Type B pancreatic cell (in vitro differentiated cells): Measurements from ENCODE around the gene COL23A1. TPM values are rescaled to one million over a fixed set of nuclear protein-coding genes. Genes with fewer than 3 reads are reported as not detected.

Source experiments
- DNase-seq: peaks from one replicate; pipeline ENCODE4 v3.0.0; 2021; ENCODE audit warnings: mixed read lengths; ENCODE audit not compliant: unreplicated experiment; ENCODE audit errors: extremely low spot score
- H3K27ac Mint-ChIP-seq: 2 replicates; pipeline ENCODE4 v1.8.0; 2021; ENCODE audit warnings: mild to moderate bottlenecking, mixed read lengths
- H3K27me3 Mint-ChIP-seq: 2 replicates; pipeline ENCODE4 v1.8.0; 2021; ENCODE audit warnings: mixed read lengths
- H3K36me3 Mint-ChIP-seq: 2 replicates; pipeline ENCODE4 v1.8.0; 2021; ENCODE audit warnings: mixed read lengths
- H3K4me1 Mint-ChIP-seq: one replicate; pipeline ENCODE4 v1.8.0; 2021; ENCODE audit warnings: mixed read lengths; ENCODE audit not compliant: unreplicated experiment
- H3K4me3 Mint-ChIP-seq: 2 replicates; pipeline ENCODE4 v1.8.0; 2021; ENCODE audit warnings: mild to moderate bottlenecking, mixed read lengths
- H3K9me3 Mint-ChIP-seq: 2 replicates; pipeline ENCODE4 v1.8.0; 2021; ENCODE audit warnings: mixed read lengths
- CTCF ChIP-seq: fragments of 200-600 bp; sonication (generic); conservative IDR thresholded peaks from 2 replicates; pipeline ENCODE4 v1.5.0; 2021; ENCODE audit warnings: antibody characterized with exemption, mild to moderate bottlenecking
- total RNA-seq: library from RNA; stranded (reverse); gene quantifications from 2 replicates; pipeline ENCODE4 v1.2.1, GENCODE V29; 2021; ENCODE audit warnings: low replicate concordance

COL23A1 gene
- total RNA-seq, 1 donor from 2014 or later = 15.5 TPM

- DNase-seq = no peak
- H3K36me3 Mint-ChIP-seq = no peaks in the 10 kb centered on the region
- TF ChIP-seq CTCF = no peak
- H3K9me3 Mint-ChIP-seq = no peaks in the 10 kb centered on the region
- H3K27ac Mint-ChIP-seq = peak overlapping the region; percentile 11
- H3K4me3 Mint-ChIP-seq = no peak overlapping the region
- H3K4me1 Mint-ChIP-seq = peaks cover 40% of the 10 kb centered on the region
- no peaks in the 10 kb centered on the region for H3K27me3 Mint-ChIP-seq
Measured at GRCh38 chr5:178424810-178425177, 165.4 kb downstream of the COL23A1 start.

- no peaks in the 10 kb centered on the region for H3K36me3 Mint-ChIP-seq
- H3K27me3 Mint-ChIP-seq = peaks cover 4% of the 10 kb centered on the region
- no peak overlapping the region for H3K4me3 Mint-ChIP-seq
- H3K4me1 Mint-ChIP-seq = peaks cover 40% of the 10 kb centered on the region
- no peaks in the 10 kb centered on the region for H3K9me3 Mint-ChIP-seq
- TF ChIP-seq CTCF = no peak
- peak overlapping the region; percentile 11 for H3K27ac Mint-ChIP-seq
- DNase-seq = no peak
Measured at GRCh38 chr5:178423901-178424809, 166.0 kb downstream of the COL23A1 start.

GRCh38 chr5:178423431-178423830 is 166.8 kb downstream of the COL23A1 start:
- H3K36me3 Mint-ChIP-seq = no peaks in the 10 kb centered on the region
- no peak for TF ChIP-seq CTCF
- DNase-seq = no peak
- H3K4me3 Mint-ChIP-seq = no peak overlapping the region
- no peaks in the 10 kb centered on the region for H3K9me3 Mint-ChIP-seq
- peaks cover 39% of the 10 kb centered on the region for H3K4me1 Mint-ChIP-seq
- H3K27ac Mint-ChIP-seq = no peak overlapping the region
- H3K27me3 Mint-ChIP-seq = peaks cover 4% of the 10 kb centered on the region

DNA sequence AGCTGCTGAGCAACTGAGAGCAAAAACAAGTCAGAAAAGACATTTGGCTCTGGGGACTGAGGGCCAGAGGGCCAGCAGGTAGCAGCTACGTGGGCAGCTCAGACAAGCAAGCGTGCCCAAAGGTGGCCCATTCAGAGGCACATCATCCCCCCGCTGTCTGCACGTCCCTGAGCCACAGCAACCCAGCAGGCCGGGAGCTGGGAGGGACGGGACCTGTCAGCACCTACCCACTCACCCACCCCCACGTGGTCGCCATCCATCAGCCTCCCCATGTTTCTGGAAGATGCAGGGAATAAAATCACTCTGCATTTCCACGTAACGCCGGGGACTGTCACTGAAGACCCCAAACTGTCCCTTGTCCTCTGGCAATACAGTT is 167.8 kb downstream of the COL23A1 start:
- no peaks in the 10 kb centered on the region for H3K9me3 Mint-ChIP-seq
- H3K27ac Mint-ChIP-seq = peak overlapping the region; percentile 59
- H3K4me3 Mint-ChIP-seq = no peak overlapping the region
- TF ChIP-seq CTCF = no peak
- H3K4me1 Mint-ChIP-seq = peaks cover 41% of the 10 kb centered on the region
- H3K36me3 Mint-ChIP-seq = no peaks in the 10 kb centered on the region
- H3K27me3 Mint-ChIP-seq = peaks cover 6% of the 10 kb centered on the region
- DNase-seq = peak; percentile 65

DNA sequence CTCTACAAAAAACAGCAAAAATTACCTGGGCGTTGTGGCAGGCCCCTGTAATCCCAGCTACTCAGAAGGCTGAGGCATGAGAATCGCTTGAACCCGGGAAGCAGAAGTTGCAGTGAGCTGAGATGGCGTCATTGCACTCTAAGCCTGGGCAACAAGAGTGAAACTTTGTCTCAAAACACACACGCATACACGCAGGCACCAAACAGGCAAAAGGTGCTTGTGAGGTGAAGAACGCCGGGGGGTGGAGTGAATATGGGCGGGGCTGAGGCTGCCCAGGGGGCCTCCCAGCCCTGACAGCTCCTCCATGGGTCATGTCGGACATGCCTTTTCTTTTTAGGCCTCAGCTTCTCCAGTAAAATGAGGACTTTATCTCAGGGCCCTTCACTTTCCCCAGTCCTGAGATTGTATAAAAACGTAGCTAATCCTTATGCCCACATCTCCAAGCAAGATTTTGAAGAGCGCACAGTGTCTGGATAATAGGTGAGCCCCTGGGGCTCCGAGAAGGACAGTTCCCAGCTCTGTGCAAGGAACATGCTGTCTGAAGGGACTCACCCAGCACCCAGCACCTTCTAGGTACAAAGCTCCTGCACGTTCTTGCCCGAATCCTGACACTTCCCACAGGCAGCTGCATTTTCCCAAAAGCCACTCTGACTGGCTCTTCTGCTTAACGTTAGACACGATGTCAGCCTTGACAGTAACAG is 168.3 kb downstream of the COL23A1 start:
- H3K4me1 Mint-ChIP-seq = peaks cover 47% of the 10 kb centered on the region
- peak overlapping the region; percentile 59 for H3K27ac Mint-ChIP-seq

More for the DNA sequence above, 168.3 kb downstream of the COL23A1 start:
- TF ChIP-seq CTCF = no peak
- H3K4me3 Mint-ChIP-seq = no peak overlapping the region
- peak; percentile 60 for DNase-seq
- no peaks in the 10 kb centered on the region for H3K36me3 Mint-ChIP-seq
- no peaks in the 10 kb centered on the region for H3K9me3 Mint-ChIP-seq
- peaks cover 10% of the 10 kb centered on the region for H3K27me3 Mint-ChIP-seq
